GM12878 (cell line): ENCODE data around the gene CHD6. TPM values are rescaled to one million over a fixed set of nuclear protein-coding genes. Genes with fewer than 3 reads are reported as not detected.

ENCODE experiments used
- ATAC-seq: fragments of 200-7000 bp; cut with Tn5 transposase; 3 replicates; pipeline ENCODE4 v1.9.1; 2020; ENCODE audit warnings: mild to moderate bottlenecking, moderate library complexity
- BruUV-seq: library from RNA; stranded (reverse); fragments of 400-500 nt; replicated peaks from 2 replicates; lab custom pipeline; 2021; lab: Mats Ljungman, UMichigan
- CTCF ChIA-PET: fragments of 300-600 bp; sonication (Branson Sonifier 250); formaldehyde crosslinking; extraction: SDS; loops from one replicate; lab custom pipeline; 2021; ENCODE audit warnings: inconsistent platforms; lab: Yijun Ruan, JAX
- POLR2A ChIA-PET: fragments of 350-600 bp; formaldehyde crosslinking; extraction: SDS; loops from one replicate; lab custom pipeline; 2021; ENCODE audit warnings: inconsistent platforms; lab: Charles Lee
- RAD21 ChIA-PET: fragments of 300-600 bp; sonication (Branson Sonifier 250); formaldehyde crosslinking; loops from one replicate; lab custom pipeline; 2023; ENCODE audit warnings: antibody characterized with exemption; ENCODE audit not compliant: unreplicated experiment; lab: Charles Lee
- SMC1A ChIA-PET: fragments of 300-600 bp; sonication (Branson Sonifier 250); formaldehyde crosslinking; loops from one replicate; lab custom pipeline; 2023; ENCODE audit not compliant: unreplicated experiment, uncharacterized antibody; lab: Charles Lee
- DNase-seq: peaks from one replicate; pipeline ENCODE4 v3.0.0-alpha.2; 2011; ENCODE audit warnings: low read depth, low spot score
- FAIRE-seq: peaks from 3 replicates; lab custom pipeline; 2011; peaks lifted over from hg19 to GRCh38; lab: Jason Lieb, UNC
- H2AFZ ChIP-seq: 2 replicates; pipeline ENCODE4 v1.6.0; 2011; ENCODE audit warnings: low read depth, low read length, control low read depth; ENCODE audit not compliant: control insufficient read depth
- H3K27ac ChIP-seq: 2 replicates; pipeline ENCODE4 v1.5.1; 2011; ENCODE audit warnings: control low read depth; ENCODE audit not compliant: control insufficient read depth, insufficient read depth
- H3K27me3 ChIP-seq, 2 experiments: replicated peaks in 1 of 2; 2 replicates each; pipeline versions ENCODE4 v1.6.0 to v1.6.1; 2011; ENCODE audit warnings: low read length in 1 of 2; ENCODE audit not compliant: control insufficient read depth in 2 of 2, insufficient read depth in 2 of 2
- H3K36me3 ChIP-seq, 2 experiments: 2 replicates each; pipeline ENCODE4 v1.5.1; 2011; ENCODE audit warnings: low read length in 1 of 2; ENCODE audit not compliant: control insufficient read depth in 2 of 2, insufficient read depth in 2 of 2
- H3K4me1 ChIP-seq: 2 replicates; pipeline ENCODE4 v1.6.1; 2011; ENCODE audit warnings: mild to moderate bottlenecking, low read length, moderate library complexity, mixed read lengths; ENCODE audit not compliant: control insufficient read depth, insufficient read depth
- H3K4me2 ChIP-seq: 2 replicates; pipeline ENCODE4 v1.6.0; 2011; ENCODE audit warnings: control low read depth; ENCODE audit not compliant: control insufficient read depth, insufficient read depth
- H3K4me3 ChIP-seq: fragments of 200-600 bp; sonication (generic); 2 replicates; pipeline ENCODE4 v1.5.1; 2016
- H3K79me2 ChIP-seq: 2 replicates; pipeline ENCODE4 v1.6.0; 2011; ENCODE audit warnings: low read length; ENCODE audit not compliant: control insufficient read depth, insufficient read depth
- H3K9ac ChIP-seq: 2 replicates; pipeline ENCODE4 v1.8.0; 2011; ENCODE audit warnings: low read length, control low read depth, mixed read lengths; ENCODE audit not compliant: control insufficient read depth, insufficient read depth
- H3K9me3 ChIP-seq: replicated peaks from 3 replicates; pipeline ENCODE4 v1.5.1; 2011; ENCODE audit warnings: mild to moderate bottlenecking, low read length; ENCODE audit not compliant: control insufficient read depth, insufficient read depth
- H4K20me1 ChIP-seq: 2 replicates; pipeline ENCODE4 v1.6.0; 2011; ENCODE audit not compliant: control insufficient read depth, insufficient read depth
- ATF2 ChIP-seq: IDR thresholded peaks from 2 replicates; pipeline ENCODE4 v1.6.1; 2012; ENCODE audit warnings: low read length, inconsistent platforms
- CHD2 ChIP-seq: IDR thresholded peaks from 2 replicates; pipeline ENCODE4 v1.6.1; 2011; ENCODE audit warnings: low read depth, low read length, improper control_type of control experiment, borderline replicate concordance
- GABPA ChIP-seq: IDR thresholded peaks from 2 replicates; pipeline ENCODE4 v1.6.1; 2014; ENCODE audit warnings: antibody characterized with exemption, low read depth, mild to moderate bottlenecking, inconsistent platforms
- IRF4 ChIP-seq: IDR thresholded peaks from 2 replicates; pipeline ENCODE4 v1.6.1; 2011; ENCODE audit warnings: low read depth, low read length
- SPI1 ChIP-seq: IDR thresholded peaks from 2 replicates; pipeline ENCODE4 v1.6.1; 2011; ENCODE audit warnings: low read depth, mild to moderate bottlenecking, low read length, moderate library complexity, borderline replicate concordance; ENCODE audit not compliant: insufficient read depth
- SUZ12 ChIP-seq: fragments of 200-600 bp; sonication (generic); IDR thresholded peaks from one replicate; pipeline ENCODE4 v1.6.1; 2018; ENCODE audit warnings: antibody characterized with exemption, mild to moderate bottlenecking; ENCODE audit not compliant: unreplicated experiment
- WRNIP1 ChIP-seq: IDR thresholded peaks from 2 replicates; pipeline ENCODE4 v1.6.1; 2011; ENCODE audit warnings: low read depth, low read length, improper control_type of control experiment, borderline replicate concordance
- ZBTB11 ChIP-seq: fragments of 450-650 bp; formaldehyde crosslinking; IDR thresholded peaks from 2 replicates; pipeline ENCODE4 v1.5.0; 2022; ENCODE audit warnings: mild to moderate bottlenecking, missing genetic modification characterization
- WGBS: methylation state at CpG from one replicate; pipeline ENCODE4 v1.1.6; 2016; ENCODE audit warnings: low lambda C conversion rate; ENCODE audit not compliant: insufficient replicate concordance, insufficient coverage; ENCODE audit errors: missing lambda C conversion rate; 5-methylcytosine and 5-hydroxymethylcytosine counted together
- in situ Hi-C: fragments of 300-500 bp; cut with MboI; formaldehyde crosslinking; loops from 9 replicates; pipeline ENCODE4 v1.14.3; 2018; ENCODE audit warnings: mixed read lengths
- intact Hi-C: fragments of 100-400 bp; cut with micrococcal nuclease; formaldehyde crosslinking; loops from one replicate; pipeline ENCODE4 v1.14.2; 2022; ENCODE audit not compliant: unreplicated experiment
- polyA plus RNA-seq, 11 experiments: library from polyadenylated mRNA; depleted of rRNA in 4 of 11; unstranded in 6 of 11; stranded (reverse) in 5 of 11; fragments of >200 nt; fragmentation: Nextera tagmentation in 4 of 11; fragmentation: Illumina TruSeq in 1 of 11; extraction: Ambion mirVana in 4 of 11; extraction: Trizol in 1 of 11; gene quantifications; 1 replicate in 1 of 11; 2 replicates in 10 of 11; pipeline versions ENCODE4 v1.2.1 to v1.2.3, GENCODE V29; 2011 to 2016; ENCODE audit warnings: inconsistent platforms in 2 of 11, missing spikeins in 2 of 11, low read depth in 1 of 11
- total RNA-seq, 4 experiments: library from RNA; depleted of rRNA in 3 of 4; stranded (reverse); fragments of >200 nt in 3 of 4; fragmentation: Illumina TruSeq in 1 of 4; extraction: Trizol in 1 of 4; gene quantifications; 2 replicates each; pipeline versions ENCODE4 v1.2.1 to v1.2.3, GENCODE V29; 2013 to 2021
- TF ChIP-seq, protein P1 (sequence below), 3 experiments: IDR thresholded peaks in 2 of 3; conservative IDR thresholded peaks in 1 of 3; 2 replicates each; pipeline ENCODE4 v1.5.1; 2011; ENCODE audit warnings: low read depth in 3 of 3, low read length in 3 of 3, mild to moderate bottlenecking in 3 of 3, control low read depth in 2 of 3, moderate library complexity in 2 of 3, inconsistent platforms in 1 of 3, mixed read lengths in 1 of 3; ENCODE audit not compliant: control insufficient read depth in 2 of 3, insufficient read depth in 1 of 3; ENCODE audit errors: extremely low read depth in 1 of 3

Gene CHD6
- total and polyA plus RNA-seq, 10 of the 15 experiments (the other 5 are each of a cell fraction or from before 2014, with no cell fraction given) = 4.3 to 25.5 (median 17.1) TPM

DNA sequence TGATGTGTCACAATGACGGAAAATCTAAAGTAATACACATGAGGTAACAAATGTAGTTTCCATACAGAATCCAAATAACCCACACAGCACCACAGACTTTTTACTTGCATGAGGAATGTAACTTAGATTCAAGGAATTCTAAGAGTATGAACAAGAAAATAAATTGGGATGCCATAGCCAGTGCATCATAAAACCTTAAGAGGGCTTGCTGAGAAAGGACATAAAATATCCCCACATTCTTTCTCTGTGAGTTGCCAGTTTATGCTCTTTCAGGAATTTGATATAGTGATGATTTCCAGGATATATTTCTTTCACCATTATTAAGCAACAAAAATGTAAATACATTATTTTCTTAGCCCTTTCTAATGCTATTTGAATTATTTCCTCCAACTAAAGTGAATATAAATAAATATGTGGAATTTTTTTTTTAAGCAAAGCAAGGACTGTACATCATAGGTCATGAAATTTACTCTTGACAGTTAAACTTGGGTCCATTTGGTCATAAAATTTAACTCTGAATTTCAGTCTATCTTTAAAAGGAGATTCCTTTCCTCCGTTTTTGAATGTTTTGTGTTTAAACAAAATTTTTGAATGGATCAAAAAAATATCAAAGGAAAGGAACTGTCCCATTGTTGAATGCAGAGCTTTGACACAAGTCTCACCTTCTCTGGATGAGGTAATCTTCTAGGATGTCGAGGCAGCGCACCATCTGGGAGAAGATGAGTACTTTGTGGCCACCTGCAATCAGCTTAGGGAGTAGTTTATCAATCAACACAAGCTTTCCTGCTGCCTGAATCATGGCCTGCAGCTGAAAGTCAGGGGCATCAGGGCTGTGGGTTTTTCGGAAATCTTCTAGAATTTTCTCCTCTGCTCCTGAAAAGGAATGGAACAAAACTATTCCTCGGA, 135.3 kb downstream of the CHD6 start (continued):
- TF ChIP-seq CHD2 (no peak), SPI1 (no peak)

GRCh38 chr20:41480054-41480770, 138.0 kb downstream of the CHD6 start:
- in situ Hi-C loops (no loop called here), intact Hi-C loops (no loop called here)
- H3K27ac ChIP-seq = no peak overlapping the region
- no peaks in the 10 kb centered on the region for H3K79me2 ChIP-seq
- WGBS = 100% methylated on average over 2 of the region's 2 CpGs
- BruUV-seq = no TSS peak
- no peak overlapping the region for H3K9ac ChIP-seq
- no peaks in the 10 kb centered on the region for H3K4me1 ChIP-seq
- SMC1A ChIA-PET = interaction anchor here (0.6 to 1.4 kb wide), 5 partner anchors 29 to 639 kb away, joined by 3 to 4 read pairs (median 3); no protein-coding TSS in a partner anchor
- peaks cover 4 to 7% of the 10 kb centered on the region in 2 experiments for H3K36me3 ChIP-seq
- H3K9me3 ChIP-seq = no peaks in the 10 kb centered on the region
- no peaks in the 10 kb centered on the region for H3K27me3 ChIP-seq
- DNase-seq (no peak), ATAC-seq (0 out of 3 replicates have a peak, but pooled peaks have one; percentile 47), FAIRE-seq (no peak)
- H2AFZ ChIP-seq = no peak overlapping the region
- no peaks in the 10 kb centered on the region for H4K20me1 ChIP-seq
- RAD21 ChIA-PET = interaction anchor here (0.9 to 1.3 kb wide), 2 partner anchors 138 to 146 kb away, joined by 4 read pairs; partner anchors contain the start of gene CHD6
- H3K4me2 ChIP-seq = no peak overlapping the region
- CTCF ChIA-PET = interaction anchor here (0.7 to 1.4 kb wide), 3 partner anchors 14 to 218 kb away, joined by 3 read pairs; no protein-coding TSS in a partner anchor
- no peak overlapping the region for H3K4me3 ChIP-seq
- TF ChIP-seq ZBTB11 (no peak), IRF4 (no peak), GABPA (0 out of 2 replicates have a peak, but pooled peaks have one; percentile 24), WRNIP1 (no peak), SUZ12 (no peak), ATF2 (no peak)
- TF ChIP-seq, protein P1, sequence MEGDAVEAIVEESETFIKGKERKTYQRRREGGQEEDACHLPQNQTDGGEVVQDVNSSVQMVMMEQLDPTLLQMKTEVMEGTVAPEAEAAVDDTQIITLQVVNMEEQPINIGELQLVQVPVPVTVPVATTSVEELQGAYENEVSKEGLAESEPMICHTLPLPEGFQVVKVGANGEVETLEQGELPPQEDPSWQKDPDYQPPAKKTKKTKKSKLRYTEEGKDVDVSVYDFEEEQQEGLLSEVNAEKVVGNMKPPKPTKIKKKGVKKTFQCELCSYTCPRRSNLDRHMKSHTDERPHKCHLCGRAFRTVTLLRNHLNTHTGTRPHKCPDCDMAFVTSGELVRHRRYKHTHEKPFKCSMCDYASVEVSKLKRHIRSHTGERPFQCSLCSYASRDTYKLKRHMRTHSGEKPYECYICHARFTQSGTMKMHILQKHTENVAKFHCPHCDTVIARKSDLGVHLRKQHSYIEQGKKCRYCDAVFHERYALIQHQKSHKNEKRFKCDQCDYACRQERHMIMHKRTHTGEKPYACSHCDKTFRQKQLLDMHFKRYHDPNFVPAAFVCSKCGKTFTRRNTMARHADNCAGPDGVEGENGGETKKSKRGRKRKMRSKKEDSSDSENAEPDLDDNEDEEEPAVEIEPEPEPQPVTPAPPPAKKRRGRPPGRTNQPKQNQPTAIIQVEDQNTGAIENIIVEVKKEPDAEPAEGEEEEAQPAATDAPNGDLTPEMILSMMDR (IDR thresholded peaks at IDR 0.05 in 2 of 3, conservative IDR thresholded peaks at IDR 0.05 in 1 of 3; ENCODE audit: control insufficient read depth in 2 of 3, extremely low read depth in 1 of 3, insufficient read depth in 1 of 3, low read depth in 3 of 3, low read length in 3 of 3) = no peak
- POLR2A ChIA-PET = no interaction called here
